ENCODE measurements around the gene RHBDL1. TPM values are rescaled to one million over a fixed set of nuclear protein-coding genes. Genes with fewer than 3 reads are reported as not detected.

RHBDL1 gene
- total and polyA plus RNA-seq, 2 of the 8 experiments (the other 6 are each of a cell fraction or from before 2014, with no cell fraction given), result 4.0 to 8.1 TPM

- TF ChIP-seq CHD2 (IDR thresholded peaks at IDR 0.05; ENCODE audit: low read length) (no peak), ZNF274 (IDR thresholded peaks at IDR 0.05; ENCODE audit: borderline replicate concordance, extremely low read depth, low read length) (no peak), POU5F1 (IDR thresholded peaks at IDR 0.05; ENCODE audit: low read depth, low read length) (no peak)
Measured at GRCh38 chr16:669666-670065, 5.8 kb upstream of the RHBDL1 start (continued).
